GM18861 (cell line): ENCODE results near the gene PCNA.
"Not testable (repeated sequence)": the region's sequence is repeated elsewhere in the genome, so short reads cannot be mapped to it uniquely, and the experiment has no call there.

Experiments
- ATAC-seq: cut with Tn5 transposase; IDR thresholded peaks from one replicate; pipeline ENCODE4 v1.9.1; 2021; ENCODE audit not compliant: unreplicated experiment

PCNA gene

GRCh38 chr20:5099909-5100308, 19.8 kb downstream of the PCNA start:
- not testable (repeated sequence) for ATAC-seq

GRCh38 chr20:5099009-5099408, 20.7 kb downstream of the PCNA start:
- ATAC-seq = not testable (repeated sequence)

- ATAC-seq = no peak
Measured at GRCh38 chr20:5096463-5096862, 23.3 kb downstream of the PCNA start.

GRCh38 chr20:5095931-5096330, 23.8 kb downstream of the PCNA start:
- ATAC-seq = no peak

- ATAC-seq = no peak
Measured at GRCh38 chr20:5095454-5095853, 24.3 kb downstream of the PCNA start.

- no peak for ATAC-seq
Measured at GRCh38 chr20:5092765-5093339, 26.9 kb downstream of the PCNA start.

- ATAC-seq = no peak
Measured at GRCh38 chr20:5091902-5092301, 27.9 kb downstream of the PCNA start.

- no peak for ATAC-seq
Measured at GRCh38 chr20:5090191-5090590, 29.6 kb downstream of the PCNA start.

GRCh38 chr20:5088688-5089087, 31.1 kb downstream of the PCNA start:
- ATAC-seq = no peak

- no peak for ATAC-seq
Measured at GRCh38 chr20:5085380-5085779, 34.4 kb downstream of the PCNA start.

- ATAC-seq = peak; percentile 37
Measured at GRCh38 chr20:5080384-5080877, 39.3 kb downstream of the PCNA start.

- ATAC-seq = peak; percentile 96
Measured at GRCh38 chr20:5078399-5078958, 41.3 kb downstream of the PCNA start.

- ATAC-seq = no peak
Measured at GRCh38 chr20:5077761-5078387, 41.9 kb downstream of the PCNA start.

GRCh38 chr20:5076913-5077312, 42.8 kb downstream of the PCNA start:
- ATAC-seq = not testable (repeated sequence)

GRCh38 chr20:5074232-5074674, 45.5 kb downstream of the PCNA start:
- ATAC-seq = no peak

GRCh38 chr20:5073660-5074231, 46.0 kb downstream of the PCNA start:
- no peak for ATAC-seq

- no peak for ATAC-seq
Measured at GRCh38 chr20:5072756-5073659, 46.8 kb downstream of the PCNA start.

- ATAC-seq = not testable (repeated sequence)
Measured at GRCh38 chr20:5071942-5072341, 47.8 kb downstream of the PCNA start.

GRCh38 chr20:5070570-5070969, 49.2 kb downstream of the PCNA start:
- no peak for ATAC-seq

- no peak for ATAC-seq
Measured at GRCh38 chr20:5070081-5070480, 49.7 kb downstream of the PCNA start.
